SK-MEL-5 (cell line): ENCODE results near the gene UBA1. TPM values are rescaled to one million over a fixed set of nuclear protein-coding genes. Genes with fewer than 3 reads are reported as not detected.

Experiments
- total RNA-seq: library from RNA; depleted of rRNA; stranded (reverse); fragments of >200 nt; shearing (Covaris generic); gene quantifications from 2 replicates; pipeline ENCODE4 v1.2.3, GENCODE V29; 2014; rRNA removed

UBA1 gene
- total RNA-seq, 1 experiment from 2014 or later: 169 TPM

Other genes starting within 250 kb of the UBA1 start
- gene RGN, start 115.4 kb upstream of the UBA1 start, total RNA-seq: 0.29 TPM in 2 replicates
- 157 and 172 TPM in 2 replicates for gene NDUFB11, start 49.1 kb upstream of the UBA1 start, total RNA-seq
- 42.2 and 42.6 TPM in 2 replicates for gene RBM10, start 48.6 kb upstream of the UBA1 start, total RNA-seq
- gene CDK16, start 24.9 kb downstream of the UBA1 start, total RNA-seq: 81.6 and 95.4 TPM in 2 replicates
- gene USP11, start 39.2 kb downstream of the UBA1 start, total RNA-seq: 28.6 and 37.5 TPM in 2 replicates
- 0.24 TPM in 1 of 2 replicates, not detected in the other for gene ZNF157, start 176.7 kb downstream of the UBA1 start, total RNA-seq